ENCODE data around the gene ANO9.

DNA sequence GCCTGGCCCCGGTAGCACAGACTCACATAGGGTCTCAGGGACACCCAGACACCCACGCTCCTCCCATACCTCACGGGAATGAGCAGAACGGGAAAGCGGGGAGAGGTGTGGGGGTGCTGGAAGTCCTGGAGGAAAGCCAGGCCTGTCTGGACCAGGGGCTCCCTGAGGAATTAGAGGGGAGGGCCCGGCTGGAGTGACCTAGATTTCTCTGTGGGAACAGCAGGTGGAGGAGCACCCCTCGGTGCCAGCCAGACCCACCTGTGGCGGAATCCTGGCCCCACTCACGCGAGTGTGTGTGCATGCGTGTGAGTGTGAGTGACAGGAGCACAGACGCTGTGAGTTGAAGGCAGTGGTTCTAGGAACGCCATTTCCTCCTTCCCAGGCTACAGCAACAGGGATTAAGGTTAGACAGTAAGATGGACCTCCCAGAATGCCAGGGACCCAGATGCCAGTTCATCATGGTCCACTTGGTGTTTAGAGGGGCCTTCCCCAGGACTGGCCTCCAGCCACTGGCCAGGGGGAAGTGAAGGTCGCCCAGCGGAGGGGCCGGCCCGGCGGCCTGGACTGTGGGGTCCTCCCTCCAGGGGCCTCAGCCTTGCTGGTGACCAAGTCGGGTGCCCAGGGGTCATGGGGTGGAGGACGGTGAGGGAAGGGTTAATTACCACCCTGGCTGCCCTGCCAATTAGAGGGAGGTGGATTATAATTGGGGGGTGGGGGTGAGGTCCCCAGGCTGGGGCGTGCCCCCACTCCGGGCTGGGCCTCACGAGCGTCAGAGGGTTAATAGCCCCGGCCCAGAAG lies 46.8 kb downstream of the ANO9 start:
- TF ChIP-seq, protein P1, sequence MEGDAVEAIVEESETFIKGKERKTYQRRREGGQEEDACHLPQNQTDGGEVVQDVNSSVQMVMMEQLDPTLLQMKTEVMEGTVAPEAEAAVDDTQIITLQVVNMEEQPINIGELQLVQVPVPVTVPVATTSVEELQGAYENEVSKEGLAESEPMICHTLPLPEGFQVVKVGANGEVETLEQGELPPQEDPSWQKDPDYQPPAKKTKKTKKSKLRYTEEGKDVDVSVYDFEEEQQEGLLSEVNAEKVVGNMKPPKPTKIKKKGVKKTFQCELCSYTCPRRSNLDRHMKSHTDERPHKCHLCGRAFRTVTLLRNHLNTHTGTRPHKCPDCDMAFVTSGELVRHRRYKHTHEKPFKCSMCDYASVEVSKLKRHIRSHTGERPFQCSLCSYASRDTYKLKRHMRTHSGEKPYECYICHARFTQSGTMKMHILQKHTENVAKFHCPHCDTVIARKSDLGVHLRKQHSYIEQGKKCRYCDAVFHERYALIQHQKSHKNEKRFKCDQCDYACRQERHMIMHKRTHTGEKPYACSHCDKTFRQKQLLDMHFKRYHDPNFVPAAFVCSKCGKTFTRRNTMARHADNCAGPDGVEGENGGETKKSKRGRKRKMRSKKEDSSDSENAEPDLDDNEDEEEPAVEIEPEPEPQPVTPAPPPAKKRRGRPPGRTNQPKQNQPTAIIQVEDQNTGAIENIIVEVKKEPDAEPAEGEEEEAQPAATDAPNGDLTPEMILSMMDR (IDR thresholded peaks at IDR 0.05), result no peak
- no peak for TF ChIP-seq POLR2AphosphoS5 (IDR thresholded peaks at IDR 0.05)

Measured in upper lobe of left lung (tissue), 4 donors.